Thoracic aorta (tissue), 2 donors: ENCODE results near the gene MME. TPM values are rescaled to one million over a fixed set of nuclear protein-coding genes. Genes with fewer than 3 reads are reported as not detected.

Experiments
- ATAC-seq: fragments of 150-250 bp; one replicate; pipeline ENCODE4 v1.8.0; 2017; ENCODE audit warnings: low read depth; ENCODE audit not compliant: insufficient number of reproducible peaks, low FRiP score
- DNase-seq: peaks from one replicate; pipeline ENCODE4 v3.0.0-alpha.2; 2020; ENCODE audit warnings: low spot score
- H3K27ac ChIP-seq, 2 donors: fragments of 200-600 bp; sonication (generic); 1 replicate in 1 of 2; 2 replicates in 1 of 2; pipeline ENCODE4 v1.5.1; 2016; ENCODE audit warnings: mild to moderate bottlenecking in 2 of 2, moderate library complexity in 2 of 2
- H3K27me3 ChIP-seq: fragments of 200-600 bp; sonication (generic); replicated peaks from 2 replicates; pipeline ENCODE4 v1.6.0; 2016; ENCODE audit warnings: mild to moderate bottlenecking; ENCODE audit not compliant: insufficient read depth
- H3K36me3 ChIP-seq: fragments of 200-600 bp; sonication (generic); one replicate; pipeline ENCODE4 v1.5.1; 2016
- H3K4me1 ChIP-seq, 2 donors: fragments of 200-600 bp; sonication (generic); 1 replicate in 1 of 2; 2 replicates in 1 of 2; pipeline versions ENCODE4 v1.5.1 to v1.6.0; 2016; ENCODE audit warnings: low read depth in 2 of 2, mild to moderate bottlenecking in 1 of 2; ENCODE audit not compliant: control insufficient read depth in 1 of 2
- H3K4me3 ChIP-seq: fragments of 200-600 bp; sonication (generic); 2 replicates; pipeline ENCODE4 v1.5.1; 2016; ENCODE audit warnings: mild to moderate bottlenecking
- H3K9me3 ChIP-seq: fragments of 200-600 bp; sonication (generic); 2 replicates; pipeline ENCODE4 v1.5.1; 2016
- CTCF ChIP-seq: fragments of 200-600 bp; sonication (generic); IDR thresholded peaks from one replicate; pipeline ENCODE4 v1.5.1; 2019; ENCODE audit warnings: antibody characterized with exemption
- total RNA-seq, 2 donors: library from RNA; depleted of rRNA; stranded (reverse); fragments of >200 nt; gene quantifications; one replicate each; pipeline versions ENCODE4 v1.1.0 to v1.2.3, GENCODE V29; 2016

Gene MME
- total RNA-seq, 2 donors from 2014 or later, result 3.6 to 4.3 TPM

GRCh38 chr3:155149494-155149893 is 69.4 kb downstream of the MME start:
- Histone ChIP-seq H3K36me3 (no peaks in the 10 kb centered on the region), H3K4me1 (no peaks in the 10 kb centered on the region), H3K27ac (no peak overlapping the region), H3K27me3 (no peaks in the 10 kb centered on the region), H3K9me3 (no peaks in the 10 kb centered on the region), H3K4me3 (no peak overlapping the region)
- TF ChIP-seq CTCF, result no peak
- DNase-seq (no peak), ATAC-seq (no peak)

GRCh38 chr3:155153242-155154186 is 73.4 kb downstream of the MME start:
- Histone ChIP-seq H3K36me3 (no peaks in the 10 kb centered on the region), H3K4me1 (no peaks in the 10 kb centered on the region), H3K27me3 (no peaks in the 10 kb centered on the region), H3K27ac (no peak overlapping the region), H3K9me3 (no peaks in the 10 kb centered on the region), H3K4me3 (no peak overlapping the region)
- no peak for TF ChIP-seq CTCF
- ATAC-seq (no peak), DNase-seq (no peak)

- H3K4me3 ChIP-seq, result no peak overlapping the region
- DNase-seq (no peak), ATAC-seq (no peak)
- H3K9me3 ChIP-seq, result no peaks in the 10 kb centered on the region
- no peaks in the 10 kb centered on the region for H3K4me1 ChIP-seq
- no peaks in the 10 kb centered on the region for H3K36me3 ChIP-seq
- no peak for TF ChIP-seq CTCF
- no peaks in the 10 kb centered on the region for H3K27me3 ChIP-seq
- no peak overlapping the region for H3K27ac ChIP-seq
Measured at GRCh38 chr3:155154255-155154654, 74.1 kb downstream of the MME start.

GRCh38 chr3:155158346-155159037 is 78.4 kb downstream of the MME start:
- DNase-seq (no peak), ATAC-seq (no peak)
- TF ChIP-seq CTCF, result no peak
- no peaks in the 10 kb centered on the region for H3K27me3 ChIP-seq
- H3K9me3 ChIP-seq, result no peaks in the 10 kb centered on the region
- H3K36me3 ChIP-seq, result no peaks in the 10 kb centered on the region
- H3K4me3 ChIP-seq, result no peak overlapping the region
- H3K27ac ChIP-seq, result no peak overlapping the region
- no peaks in the 10 kb centered on the region for H3K4me1 ChIP-seq

GRCh38 chr3:155159301-155159700 is 79.2 kb downstream of the MME start:
- Histone ChIP-seq H3K27me3 (no peaks in the 10 kb centered on the region), H3K36me3 (no peaks in the 10 kb centered on the region), H3K4me1 (no peaks in the 10 kb centered on the region), H3K9me3 (no peaks in the 10 kb centered on the region), H3K27ac (no peak overlapping the region), H3K4me3 (no peak overlapping the region)
- no peak for DNase-seq
- TF ChIP-seq CTCF, result no peak
- ATAC-seq, result no peak
